ENCODE results near the gene AHNAK.

Gene AHNAK

GRCh38 chr11:62494246-62494645 lies 52.4 kb downstream of the AHNAK start:
- no peak for DNase-seq

- no peak for DNase-seq
Observed at GRCh38 chr11:62493801-62494200, 52.8 kb downstream of the AHNAK start.

GRCh38 chr11:62492586-62492985 lies 54.0 kb downstream of the AHNAK start:
- DNase-seq = no peak

- DNase-seq = no peak
Observed at GRCh38 chr11:62491571-62492329, 54.9 kb downstream of the AHNAK start.

- no peak for DNase-seq
Observed at GRCh38 chr11:62489204-62489603, 57.4 kb downstream of the AHNAK start.

- DNase-seq = no peak
Observed at GRCh38 chr11:62487738-62488551, 58.7 kb downstream of the AHNAK start.

- DNase-seq = no peak
Observed at GRCh38 chr11:62487136-62487535, 59.5 kb downstream of the AHNAK start.

GRCh38 chr11:62484352-62484751 lies 62.3 kb downstream of the AHNAK start:
- no peak for DNase-seq

GRCh38 chr11:62482753-62483152 lies 63.9 kb downstream of the AHNAK start:
- no peak for DNase-seq

- no peak for DNase-seq
Observed at GRCh38 chr11:62479631-62480201, 66.9 kb downstream of the AHNAK start.

GRCh38 chr11:62477927-62478326 lies 68.7 kb downstream of the AHNAK start:
- no peak for DNase-seq

GRCh38 chr11:62472063-62472884 lies 74.3 kb downstream of the AHNAK start:
- DNase-seq = no peak

- no peak for DNase-seq
Observed at GRCh38 chr11:62471603-62472002, 75.0 kb downstream of the AHNAK start.

GRCh38 chr11:62468577-62468976 lies 78.0 kb downstream of the AHNAK start:
- DNase-seq = no peak

GRCh38 chr11:62466444-62466843 lies 80.2 kb downstream of the AHNAK start:
- DNase-seq = no peak

GRCh38 chr11:62464655-62465054 lies 82.0 kb downstream of the AHNAK start:
- no peak for DNase-seq

- no peak for DNase-seq
Observed at GRCh38 chr11:62463121-62463542, 83.5 kb downstream of the AHNAK start.

GRCh38 chr11:62462508-62462892 lies 84.1 kb downstream of the AHNAK start:
- no peak for DNase-seq

- no peak for DNase-seq
Observed at GRCh38 chr11:62461740-62462507, 84.7 kb downstream of the AHNAK start.

GRCh38 chr11:62459080-62459479 lies 87.5 kb downstream of the AHNAK start:
- no peak for DNase-seq

- DNase-seq = no peak
Observed at GRCh38 chr11:62458212-62459002, 88.2 kb downstream of the AHNAK start.

Measured in activated CD4-positive, alpha-beta T cell treated with anti-CD3 and anti-CD28 coated beads, Interleukin-2, amount 50 U/mL, for 48 hours (primary cell).